Fibroblast of pulmonary artery (primary cell): ENCODE results near the gene PAX8.
A peak's percentile ranks its signal among the peaks of the same experiment; 100 is the strongest.

Source experiments
- DNase-seq: peaks from one replicate; pipeline ENCODE4 v3.0.0-alpha.2; 2010; ENCODE audit warnings: low read depth
- H3K4me3 ChIP-seq: replicated peaks from 2 replicates; pipeline ENCODE4 v1.5.1; 2011; ENCODE audit warnings: low read depth, mild to moderate bottlenecking, control low read depth, low read length, moderate library complexity
- TF ChIP-seq, protein P1 (sequence below): IDR thresholded peaks from 2 replicates; pipeline ENCODE4 v1.5.1; 2011; ENCODE audit warnings: mild to moderate bottlenecking, control low read depth, low read length, inconsistent platforms; ENCODE audit errors: missing control alignments

Gene PAX8

GRCh38 chr2:113257516-113258264 is 21.0 kb downstream of the PAX8 start:
- H3K4me3 ChIP-seq: no peak overlapping the region
- DNase-seq: no peak
- TF ChIP-seq, protein P1, sequence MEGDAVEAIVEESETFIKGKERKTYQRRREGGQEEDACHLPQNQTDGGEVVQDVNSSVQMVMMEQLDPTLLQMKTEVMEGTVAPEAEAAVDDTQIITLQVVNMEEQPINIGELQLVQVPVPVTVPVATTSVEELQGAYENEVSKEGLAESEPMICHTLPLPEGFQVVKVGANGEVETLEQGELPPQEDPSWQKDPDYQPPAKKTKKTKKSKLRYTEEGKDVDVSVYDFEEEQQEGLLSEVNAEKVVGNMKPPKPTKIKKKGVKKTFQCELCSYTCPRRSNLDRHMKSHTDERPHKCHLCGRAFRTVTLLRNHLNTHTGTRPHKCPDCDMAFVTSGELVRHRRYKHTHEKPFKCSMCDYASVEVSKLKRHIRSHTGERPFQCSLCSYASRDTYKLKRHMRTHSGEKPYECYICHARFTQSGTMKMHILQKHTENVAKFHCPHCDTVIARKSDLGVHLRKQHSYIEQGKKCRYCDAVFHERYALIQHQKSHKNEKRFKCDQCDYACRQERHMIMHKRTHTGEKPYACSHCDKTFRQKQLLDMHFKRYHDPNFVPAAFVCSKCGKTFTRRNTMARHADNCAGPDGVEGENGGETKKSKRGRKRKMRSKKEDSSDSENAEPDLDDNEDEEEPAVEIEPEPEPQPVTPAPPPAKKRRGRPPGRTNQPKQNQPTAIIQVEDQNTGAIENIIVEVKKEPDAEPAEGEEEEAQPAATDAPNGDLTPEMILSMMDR: no peak

GRCh38 chr2:113255140-113256070 is 23.3 kb downstream of the PAX8 start:
- no peak overlapping the region for H3K4me3 ChIP-seq
- TF ChIP-seq, protein P1: no peak
- peak; percentile 17 for DNase-seq

GRCh38 chr2:113253453-113253852 is 25.3 kb downstream of the PAX8 start:
- TF ChIP-seq, protein P1: no peak
- DNase-seq: no peak
- no peak overlapping the region for H3K4me3 ChIP-seq

GRCh38 chr2:113252047-113252590 is 26.6 kb downstream of the PAX8 start:
- DNase-seq: no peak
- H3K4me3 ChIP-seq: no peak overlapping the region
- TF ChIP-seq, protein P1: no peak

- DNase-seq: no peak
- no peak overlapping the region for H3K4me3 ChIP-seq
- TF ChIP-seq, protein P1: no peak
These were observed 27.6 kb downstream of the PAX8 start for GRCh38 chr2:113251118-113251517.

DNA sequence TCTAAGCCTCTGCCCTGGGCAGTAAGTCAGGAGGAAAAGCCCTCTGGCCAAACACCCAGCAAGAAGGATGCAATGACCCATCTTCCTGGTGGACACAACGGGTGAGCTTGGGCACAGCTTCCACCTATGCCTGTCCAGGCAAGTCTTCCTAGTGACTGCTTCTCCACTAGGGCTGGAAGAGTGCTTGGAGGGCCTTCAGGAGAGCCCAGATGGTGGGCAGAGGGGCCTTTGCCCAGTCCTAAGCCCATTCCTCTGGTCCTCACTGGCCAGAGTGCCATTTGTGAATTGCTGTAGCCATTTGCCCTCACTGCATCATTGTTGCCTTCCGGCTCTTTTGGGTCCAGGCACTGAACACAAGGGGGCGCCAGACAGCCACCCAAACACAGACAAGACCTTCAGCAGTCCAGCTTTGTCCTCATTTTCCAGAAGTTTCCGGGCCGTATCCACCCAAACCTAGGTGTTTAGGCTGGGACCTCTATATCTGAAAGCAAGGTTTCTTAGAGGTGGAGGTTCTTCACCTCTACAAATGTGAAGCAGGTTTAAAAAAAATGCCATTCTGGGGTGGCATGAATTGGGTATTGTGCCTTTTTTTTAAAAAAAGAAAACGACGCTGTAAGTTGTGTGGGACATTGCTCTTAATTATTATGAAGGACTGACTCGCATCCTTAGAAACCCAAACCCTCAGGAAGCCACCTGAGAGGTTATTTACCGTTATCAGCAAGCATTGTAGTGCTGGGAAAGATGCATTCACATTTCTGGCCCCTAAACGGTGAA is 29.5 kb downstream of the PAX8 start:
- TF ChIP-seq, protein P1: peak; percentile 94
- peak; percentile 83 for DNase-seq
- no peak overlapping the region for H3K4me3 ChIP-seq
